CD4-positive, alpha-beta T cell treated with Interleukin-15 for 4 hours (primary cell): Measurements from ENCODE around the gene OR4L1.
"Not testable (repeated sequence)": the region's sequence is repeated elsewhere in the genome, so short reads cannot be mapped to it uniquely, and the experiment has no call there.

Experiments used
- DNase-seq: peaks from one replicate; pipeline ENCODE4 v3.0.0-alpha.2; 2020; ENCODE audit warnings: low spot score

OR4L1 gene

GRCh38 chr14:20059745-20060144, at the start of gene OR4L1:
Gene OR4L1, plus strand, starts transcription at chr14:20060045. Its CDS starts 0 bp downstream, at chr14:20060045.
- no peak for DNase-seq

- no peak for DNase-seq
Measured at GRCh38 chr14:20019257-20019865, 40.5 kb upstream of the OR4L1 start, which contains the start of gene OR4K14. Gene OR4K14, minus strand, starts transcription at chr14:20019307. Its CDS starts 4,114 bp downstream, at chr14:20015193.

- no peak for DNase-seq
Measured at GRCh38 chr14:20031058-20031457, 28.8 kb upstream of the OR4L1 start.

DNA sequence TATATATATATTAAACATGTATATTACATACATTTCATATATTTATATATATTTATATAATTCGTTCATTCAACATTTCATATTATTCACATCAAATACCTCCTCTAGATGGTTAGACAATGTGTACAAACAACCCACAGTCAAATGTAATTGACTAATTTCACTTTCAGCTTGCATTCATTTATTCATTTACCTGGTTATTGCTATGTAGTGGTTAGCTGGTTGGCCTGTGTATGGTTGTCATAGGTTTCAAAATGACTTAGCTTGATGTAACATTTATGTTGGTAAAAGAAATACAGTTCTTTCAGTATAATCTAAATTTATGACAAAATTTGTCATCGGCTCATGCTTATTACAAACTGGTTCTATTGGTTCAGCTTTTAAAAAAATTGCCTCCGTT, 24.4 kb upstream of the OR4L1 start:
- DNase-seq: no peak

- DNase-seq: no peak
Measured at GRCh38 chr14:20035938-20036337, 23.9 kb upstream of the OR4L1 start, which contains the start of gene OR4K13. Gene OR4K13, minus strand, starts transcription at chr14:20036038. Its CDS starts 1,280 bp downstream, at chr14:20034758.

DNA sequence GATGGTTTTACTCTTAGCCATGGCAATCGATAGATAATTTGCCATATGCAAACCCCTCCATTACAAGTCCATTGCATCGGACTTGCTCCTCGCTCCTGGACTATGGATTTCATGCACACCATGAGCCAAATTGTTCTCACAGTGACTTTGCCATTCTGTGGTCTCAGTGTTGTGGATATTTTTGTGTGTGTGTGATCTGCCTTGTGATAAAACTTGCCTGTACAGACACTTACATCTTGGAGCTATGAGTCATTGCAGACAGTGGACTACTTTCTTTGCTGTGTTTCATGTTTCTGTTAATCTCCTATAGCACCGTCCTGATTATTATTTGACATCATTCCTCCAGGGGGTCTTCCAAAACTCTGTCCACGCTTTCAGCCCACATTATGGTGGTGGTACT, 15.6 kb upstream of the OR4L1 start:
- DNase-seq: no peak

DNA sequence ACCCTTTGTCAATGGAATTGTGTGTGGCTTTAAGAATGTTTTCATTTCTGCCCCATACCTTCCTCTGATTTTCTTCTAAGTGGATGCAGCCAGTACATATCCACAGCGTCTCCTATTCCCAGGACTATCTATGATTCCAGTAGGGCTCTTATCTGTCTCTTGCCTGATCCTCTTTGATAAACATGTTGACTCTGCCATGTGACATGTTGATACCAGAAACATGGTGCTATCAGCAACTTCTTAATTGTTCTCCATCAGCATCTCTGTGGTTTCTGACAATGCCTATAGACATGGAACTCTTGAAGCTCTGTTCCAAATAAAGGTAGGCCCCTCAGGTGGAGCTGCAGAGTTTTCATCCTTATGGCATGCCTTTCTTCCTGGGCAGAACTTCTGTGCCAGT, 11.6 kb upstream of the OR4L1 start:
- no peak for DNase-seq

DNA sequence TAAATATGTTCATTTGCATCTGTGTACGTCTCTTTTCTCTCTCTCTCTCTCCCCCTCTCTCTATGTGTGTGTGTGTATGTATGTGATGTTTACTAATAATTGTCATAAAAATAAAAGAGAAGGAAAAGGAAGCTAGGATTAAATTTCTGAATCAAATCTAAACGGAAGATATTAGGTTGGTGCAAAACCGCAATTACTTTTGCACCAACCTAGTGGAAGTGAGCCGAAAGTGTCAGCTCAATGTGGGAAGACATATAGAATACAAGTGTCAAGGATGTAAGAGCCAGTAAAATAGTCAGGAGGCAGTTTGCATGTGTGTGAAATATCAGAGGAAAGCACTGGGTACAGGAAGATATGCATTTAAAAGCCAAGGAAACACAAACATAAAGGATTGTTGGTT, 32.2 kb downstream of the OR4L1 start:
- DNase-seq: no peak

DNA sequence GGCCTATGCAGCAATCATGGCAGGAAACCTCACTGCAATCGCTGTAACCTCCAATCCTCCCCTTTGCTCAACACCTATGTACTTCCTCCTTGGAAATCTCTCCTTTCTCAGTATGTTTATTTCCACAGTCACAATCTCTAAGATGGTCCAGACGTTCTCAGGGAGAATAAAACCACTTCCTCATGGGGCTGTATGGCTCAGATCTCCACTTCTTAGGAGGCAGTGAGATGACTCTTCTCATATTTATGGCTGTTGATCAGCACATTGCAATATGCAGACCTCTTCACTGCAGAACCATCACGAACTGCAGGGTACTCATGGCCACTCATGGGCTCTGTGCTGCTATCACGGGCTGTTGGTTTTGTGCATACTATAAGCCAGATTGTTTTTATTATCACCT, 33.6 kb downstream of the OR4L1 start:
- DNase-seq: no peak

GRCh38 chr14:20098926-20099770, 39.3 kb downstream of the OR4L1 start:
- DNase-seq: not testable (repeated sequence)

DNA sequence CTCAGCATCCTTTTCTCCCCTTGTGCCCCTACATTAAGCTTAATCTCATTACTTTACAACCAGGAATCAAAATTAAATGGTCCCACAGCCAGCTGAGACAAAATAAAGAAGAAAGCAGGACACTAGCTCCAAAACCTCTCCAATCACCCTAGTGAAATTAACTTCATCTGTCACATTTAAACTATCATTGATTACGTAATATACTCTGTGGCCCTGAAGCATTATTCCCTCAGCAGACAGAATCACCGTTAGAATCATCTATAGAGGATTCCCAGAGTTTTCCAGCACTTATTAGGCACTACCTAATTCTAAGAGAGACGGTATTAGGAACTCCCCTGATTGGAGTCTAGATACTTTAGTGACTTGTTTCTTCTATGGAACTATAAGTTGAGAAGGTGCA, 50.6 kb downstream of the OR4L1 start, which contains the start of gene OR4K17:
OR4K17 (plus strand) TSS at position 302 of the 400 bp plus-strand sequence. CDS start 6,761 bp downstream, outside the sequence.
- no peak for DNase-seq
